22Rv1 (cell line): ENCODE results near the gene SHC2.
"Not testable (repeated sequence)": the region's sequence is repeated elsewhere in the genome, so short reads cannot be mapped to it uniquely, and the experiment has no call there.

ENCODE experiments used
- H3K27ac ChIP-seq: fragments of 450-650 bp; 2 replicates; pipeline ENCODE4 v1.5.1; 2017
- ZFX ChIP-seq: fragments of 450-650 bp; IDR thresholded peaks from 2 replicates; pipeline ENCODE4 v1.6.1; 2017; ENCODE audit warnings: antibody characterized with exemption, borderline replicate concordance
- TF ChIP-seq, protein P1 (sequence below): fragments of 450-650 bp; IDR thresholded peaks from 2 replicates; pipeline ENCODE4 v1.5.1; 2017; ENCODE audit warnings: mild to moderate bottlenecking

The SHC2 gene

DNA sequence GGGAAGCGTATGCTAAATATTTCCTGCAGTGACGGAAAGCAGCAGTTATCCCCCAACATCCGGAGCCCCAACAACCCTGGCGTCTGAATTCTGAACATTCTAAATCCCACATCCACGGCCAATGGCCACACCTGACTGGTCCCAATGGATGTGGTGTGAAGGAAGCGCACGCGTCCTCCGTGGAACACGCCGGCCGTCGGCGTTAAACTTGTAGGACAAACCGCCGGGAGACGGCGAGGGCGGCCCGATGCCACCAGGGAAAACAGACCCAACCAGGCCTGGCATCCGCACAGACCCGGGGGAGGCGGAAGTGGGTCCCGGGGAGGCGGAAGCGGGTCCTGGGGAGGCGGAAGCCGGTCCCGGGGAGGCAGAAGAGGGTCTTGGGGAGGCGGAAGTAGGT, 3.2 kb downstream of the SHC2 start:
- TF ChIP-seq, protein P1, sequence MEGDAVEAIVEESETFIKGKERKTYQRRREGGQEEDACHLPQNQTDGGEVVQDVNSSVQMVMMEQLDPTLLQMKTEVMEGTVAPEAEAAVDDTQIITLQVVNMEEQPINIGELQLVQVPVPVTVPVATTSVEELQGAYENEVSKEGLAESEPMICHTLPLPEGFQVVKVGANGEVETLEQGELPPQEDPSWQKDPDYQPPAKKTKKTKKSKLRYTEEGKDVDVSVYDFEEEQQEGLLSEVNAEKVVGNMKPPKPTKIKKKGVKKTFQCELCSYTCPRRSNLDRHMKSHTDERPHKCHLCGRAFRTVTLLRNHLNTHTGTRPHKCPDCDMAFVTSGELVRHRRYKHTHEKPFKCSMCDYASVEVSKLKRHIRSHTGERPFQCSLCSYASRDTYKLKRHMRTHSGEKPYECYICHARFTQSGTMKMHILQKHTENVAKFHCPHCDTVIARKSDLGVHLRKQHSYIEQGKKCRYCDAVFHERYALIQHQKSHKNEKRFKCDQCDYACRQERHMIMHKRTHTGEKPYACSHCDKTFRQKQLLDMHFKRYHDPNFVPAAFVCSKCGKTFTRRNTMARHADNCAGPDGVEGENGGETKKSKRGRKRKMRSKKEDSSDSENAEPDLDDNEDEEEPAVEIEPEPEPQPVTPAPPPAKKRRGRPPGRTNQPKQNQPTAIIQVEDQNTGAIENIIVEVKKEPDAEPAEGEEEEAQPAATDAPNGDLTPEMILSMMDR = no peak
- no peak for TF ChIP-seq ZFX
- H3K27ac ChIP-seq = no peak overlapping the region

GRCh38 chr19:456547-457110, 4.2 kb downstream of the SHC2 start:
- H3K27ac ChIP-seq = no peak overlapping the region
- TF ChIP-seq ZFX = no peak
- TF ChIP-seq, protein P1 = no peak

GRCh38 chr19:455851-456546, 4.8 kb downstream of the SHC2 start:
- no peak for TF ChIP-seq ZFX
- TF ChIP-seq, protein P1 = no peak
- no peak overlapping the region for H3K27ac ChIP-seq

DNA sequence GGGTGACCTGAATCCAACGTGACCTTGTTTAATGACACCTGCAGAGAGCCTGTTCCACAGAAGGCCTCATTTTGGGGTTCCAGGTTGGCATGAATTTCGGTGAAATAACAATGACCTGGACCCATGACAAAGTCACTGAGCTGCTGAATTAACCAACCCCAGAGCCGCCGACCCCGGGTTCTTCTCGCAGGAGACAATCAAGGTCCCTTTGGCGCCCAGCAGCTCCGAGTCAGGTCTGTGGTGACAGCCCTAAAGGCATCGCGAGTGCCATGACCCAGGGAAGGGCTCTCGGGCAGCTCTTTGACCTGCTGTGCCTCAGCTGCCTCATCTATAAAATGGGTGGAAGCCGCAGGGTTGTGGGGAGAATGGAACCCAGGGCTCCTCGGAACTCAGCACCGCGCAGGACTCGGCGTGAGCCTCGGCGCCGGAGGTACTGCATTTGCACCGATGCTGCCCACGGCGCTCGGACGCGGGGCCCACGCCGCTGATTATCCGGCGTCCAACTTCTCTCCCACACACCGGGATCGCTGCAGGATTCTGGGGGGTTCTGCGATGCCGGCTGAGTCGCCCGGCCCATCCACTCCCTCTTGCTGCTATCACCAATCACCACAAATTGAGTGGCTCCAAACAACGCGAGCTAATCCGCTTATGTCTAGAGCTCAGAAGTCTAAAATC, 5.7 kb downstream of the SHC2 start:
- TF ChIP-seq, protein P1 = no peak
- no peak for TF ChIP-seq ZFX

DNA sequence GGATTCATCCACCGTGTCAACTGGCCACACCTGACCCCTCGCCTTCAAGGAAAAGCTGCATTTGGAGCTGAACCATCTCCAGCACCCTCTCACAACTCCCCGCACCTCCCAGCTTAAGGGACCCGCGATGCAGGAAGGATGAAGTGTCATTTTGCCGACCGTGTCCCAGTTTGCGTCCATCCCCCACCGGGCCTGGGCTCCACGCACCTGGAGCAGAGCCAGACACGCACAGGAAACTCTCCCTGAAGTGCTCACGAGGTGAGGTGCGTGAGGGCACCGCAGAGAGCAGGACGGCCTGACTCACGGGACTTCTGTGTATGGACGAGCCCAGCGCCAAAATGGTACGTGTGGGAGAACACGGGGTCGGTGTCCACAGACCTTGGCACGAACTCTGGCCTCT, 7.2 kb downstream of the SHC2 start:
- H3K27ac ChIP-seq = no peak overlapping the region
- TF ChIP-seq ZFX = no peak
- TF ChIP-seq, protein P1 = no peak

More for the DNA sequence above, 5.7 kb downstream of the SHC2 start:
- H3K27ac ChIP-seq = no peak overlapping the region

GRCh38 chr19:452829-453228, 8.0 kb downstream of the SHC2 start:
- TF ChIP-seq, protein P1 = no peak
- no peak for TF ChIP-seq ZFX
- H3K27ac ChIP-seq = no peak overlapping the region

GRCh38 chr19:450912-451481, 9.8 kb downstream of the SHC2 start:
- H3K27ac ChIP-seq = not testable (repeated sequence)
